Measurements from ENCODE around the gene UBL3.

The UBL3 gene, protein sequence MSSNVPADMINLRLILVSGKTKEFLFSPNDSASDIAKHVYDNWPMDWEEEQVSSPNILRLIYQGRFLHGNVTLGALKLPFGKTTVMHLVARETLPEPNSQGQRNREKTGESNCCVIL
- 44.5 to 144 (median 57.7) reads per million in 9 experiments for total RNA-seq

DNA sequence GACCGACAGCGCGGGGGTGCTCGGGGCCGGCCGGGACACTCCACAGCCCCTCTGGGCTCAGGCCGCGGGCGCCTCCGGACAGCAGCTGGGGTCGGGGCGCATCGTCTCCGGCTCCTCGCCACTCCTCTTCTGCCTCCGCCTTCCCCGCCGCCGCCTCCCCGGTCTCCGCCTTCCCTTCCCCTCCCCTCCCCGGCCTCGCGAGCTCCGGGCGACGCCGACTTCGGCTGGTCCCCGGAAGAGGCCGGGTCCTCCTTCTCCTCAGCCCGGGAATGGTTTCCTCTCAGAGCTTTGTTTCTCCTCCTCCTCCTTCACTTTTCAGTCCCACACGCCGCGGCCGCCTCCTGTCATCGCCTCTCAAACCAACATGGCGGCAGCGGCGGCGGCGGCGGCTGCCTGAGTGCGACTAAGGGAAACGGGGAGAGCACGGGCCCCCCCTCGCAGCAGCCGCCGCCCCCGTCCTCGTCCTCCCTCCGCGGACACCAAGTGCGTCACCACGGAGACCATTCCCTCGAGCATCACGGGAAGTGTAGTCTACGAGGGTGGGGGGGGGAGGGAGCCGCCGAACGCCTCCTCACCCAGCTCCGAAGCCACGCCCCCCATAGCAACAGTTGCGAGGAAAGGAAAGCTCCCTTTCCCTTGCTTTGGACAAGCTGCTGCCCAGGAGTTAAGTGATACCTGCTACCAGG, at the start of gene UBL3:
Gene UBL3, minus strand, starts transcription at position 405 of the 686 bp plus-strand sequence. CDS start 1,079 bp downstream, outside the sequence.
- peak; percentile 90 to 91 (median 91) for DNase-seq
- H3K27ac Mint-ChIP-seq = peak within 1 kb of the TSS; percentile 96 to 99
- H3K36me3 Mint-ChIP-seq (ENCODE audit: insufficient read depth) = peaks cover 29% of the 10 kb centered on the region
- H3K4me3 Mint-ChIP-seq = peak within 1 kb of the TSS; percentile 93 to 95
- peaks cover 25% of the 10 kb centered on the region in 2 donors for H3K4me1 Mint-ChIP-seq (ENCODE audit: low read depth in 2 of 2)
- peak; percentile 90 for ATAC-seq (replicated peaks)
- no peaks in the 10 kb centered on the region for H3K9me3 Mint-ChIP-seq
- no peaks in the 10 kb centered on the region for H3K27me3 Mint-ChIP-seq

DNA sequence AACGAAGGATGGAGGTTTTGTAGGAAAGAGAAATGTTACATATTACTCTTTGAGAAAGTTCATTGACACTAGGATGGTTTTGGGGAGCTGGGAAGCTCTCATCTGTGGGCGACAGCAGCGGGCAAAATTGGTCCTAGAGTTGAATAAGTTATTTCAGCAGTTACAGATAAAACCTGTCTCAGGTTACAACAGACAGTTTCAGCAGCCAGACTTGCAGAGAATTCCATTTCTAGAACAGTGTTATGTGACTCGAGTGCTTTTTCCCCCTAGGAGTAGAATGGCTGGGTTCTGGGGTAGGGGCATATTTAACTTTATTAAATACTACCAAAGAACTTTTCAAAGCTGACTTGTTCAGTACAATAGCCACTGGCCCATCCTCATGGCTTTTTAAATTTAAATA, 46.7 kb upstream of the UBL3 start:
- Mint-ChIP-seq H3K27me3 (no peaks in the 10 kb centered on the region), H3K36me3 (ENCODE audit: insufficient read depth) (peaks cover under 1% of the 10 kb centered on the region), H3K27ac (no peak overlapping the region), H3K9me3 (no peaks in the 10 kb centered on the region), H3K4me3 (no peak overlapping the region), H3K4me1 (ENCODE audit: low read depth in 2 of 2) (peaks cover 14 to 17% of the 10 kb centered on the region in 2 donors)
- no peak for DNase-seq
- ATAC-seq (replicated peaks) = no peak

DNA sequence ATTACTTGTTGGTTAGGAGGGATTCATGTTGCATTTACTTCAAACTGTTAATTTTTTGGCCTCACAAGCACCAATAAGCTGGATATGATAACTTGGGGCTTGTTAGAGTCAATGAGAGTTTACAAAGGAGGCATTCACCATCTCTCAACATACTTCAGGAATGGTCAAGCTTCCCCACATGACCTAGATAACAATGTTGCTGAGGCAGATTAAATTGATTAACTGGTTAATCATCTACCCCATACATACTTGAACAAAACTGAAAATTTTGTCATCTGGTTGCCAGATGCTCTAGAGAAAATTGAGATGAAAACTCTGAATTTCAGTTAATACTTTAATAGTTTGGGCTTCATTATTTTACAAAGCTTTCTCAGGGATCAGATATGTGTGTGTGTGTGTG, 43.0 kb upstream of the UBL3 start:
- peaks cover 6% of the 10 kb centered on the region in 2 donors for H3K4me1 Mint-ChIP-seq (ENCODE audit: low read depth in 2 of 2)
- no peaks in the 10 kb centered on the region for H3K36me3 Mint-ChIP-seq (ENCODE audit: insufficient read depth)
- no peak for ATAC-seq (replicated peaks)
- no peaks in the 10 kb centered on the region for H3K9me3 Mint-ChIP-seq
- no peak overlapping the region for H3K4me3 Mint-ChIP-seq
- no peaks in the 10 kb centered on the region for H3K27me3 Mint-ChIP-seq
- DNase-seq = no peak
- peak overlapping the region in 1 of 2 donors; percentile 26 for H3K27ac Mint-ChIP-seq

DNA sequence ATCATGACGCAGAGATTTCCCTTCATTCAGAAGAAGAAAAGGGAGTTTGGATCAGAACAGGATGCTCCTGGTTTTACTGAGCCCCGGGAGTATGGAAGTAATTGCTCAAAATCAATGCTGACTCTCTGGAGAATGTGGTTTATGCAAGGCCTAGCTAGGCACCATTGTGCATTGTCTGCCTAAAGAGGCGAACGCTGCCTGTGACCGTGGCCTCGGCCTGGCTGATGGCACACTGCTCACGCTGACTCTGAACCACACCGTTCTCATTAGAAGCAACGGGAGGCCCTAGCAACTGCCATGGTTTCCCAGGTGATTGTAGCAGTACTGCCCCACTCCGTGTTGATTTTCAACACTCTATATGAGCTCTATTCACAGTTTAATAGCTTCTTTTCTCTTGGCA, 41.7 kb upstream of the UBL3 start:
- peaks cover 6 to 9% of the 10 kb centered on the region in 2 donors for H3K4me1 Mint-ChIP-seq (ENCODE audit: low read depth in 2 of 2)

DNA sequence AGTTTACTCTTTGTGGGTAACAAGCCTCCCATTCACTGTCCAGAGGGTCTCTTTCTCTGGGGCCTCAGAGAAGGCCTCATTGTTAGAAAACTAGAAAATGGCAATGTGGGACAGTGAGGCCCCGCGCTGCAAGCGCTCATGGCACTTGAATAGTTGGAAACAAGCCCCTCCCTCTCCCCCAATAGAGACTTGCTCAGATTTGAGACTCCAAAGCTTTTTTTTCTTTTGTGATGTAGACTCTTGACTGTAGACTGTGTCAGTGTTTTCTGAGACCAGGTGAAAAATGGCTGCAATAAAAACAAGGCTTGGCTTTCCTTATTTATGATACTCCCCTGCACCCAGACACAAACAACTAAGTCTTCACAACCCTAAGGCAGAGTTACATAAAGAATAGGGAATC, 38.7 kb upstream of the UBL3 start:
- H3K4me1 Mint-ChIP-seq (ENCODE audit: low read depth in 2 of 2) = peaks cover 6 to 13% of the 10 kb centered on the region in 2 donors
- no peak overlapping the region for H3K4me3 Mint-ChIP-seq
- no peaks in the 10 kb centered on the region for H3K9me3 Mint-ChIP-seq
- no peak for ATAC-seq (replicated peaks)
- no peak for DNase-seq
- H3K27me3 Mint-ChIP-seq = no peaks in the 10 kb centered on the region
- H3K36me3 Mint-ChIP-seq (ENCODE audit: insufficient read depth) = no peaks in the 10 kb centered on the region
- H3K27ac Mint-ChIP-seq = no peak overlapping the region

More for the DNA sequence above, 41.7 kb upstream of the UBL3 start:
- no peak for ATAC-seq (replicated peaks)
- H3K4me3 Mint-ChIP-seq = no peak overlapping the region
- no peaks in the 10 kb centered on the region for H3K36me3 Mint-ChIP-seq (ENCODE audit: insufficient read depth)
- H3K27me3 Mint-ChIP-seq = no peaks in the 10 kb centered on the region
- H3K27ac Mint-ChIP-seq = no peak overlapping the region
- no peaks in the 10 kb centered on the region for H3K9me3 Mint-ChIP-seq
- DNase-seq = no peak

DNA sequence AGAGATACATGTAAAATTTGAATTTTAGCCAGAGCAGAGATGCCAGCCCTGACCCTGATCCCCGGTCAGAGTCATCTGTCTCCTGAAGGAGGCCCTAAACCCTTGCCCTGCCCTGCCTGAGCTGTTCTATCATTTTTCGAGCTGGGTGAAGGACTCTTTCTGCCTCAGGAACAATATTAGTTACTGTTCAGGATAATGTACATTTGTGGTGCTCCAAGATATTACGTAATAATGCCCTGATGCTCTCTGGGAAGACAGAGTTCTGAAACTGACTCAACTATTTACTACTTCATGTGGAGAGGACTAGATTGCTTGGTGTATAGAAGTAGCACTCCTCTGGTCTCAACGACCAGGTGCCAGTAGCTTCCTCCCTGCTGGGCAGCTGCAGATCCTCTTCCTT, 37.9 kb upstream of the UBL3 start:
- H3K4me1 Mint-ChIP-seq (ENCODE audit: low read depth in 2 of 2) = peaks cover 5 to 12% of the 10 kb centered on the region in 2 donors
- no peak overlapping the region for H3K27ac Mint-ChIP-seq
- no peaks in the 10 kb centered on the region for H3K9me3 Mint-ChIP-seq
- no peaks in the 10 kb centered on the region for H3K27me3 Mint-ChIP-seq
- DNase-seq (no peak), ATAC-seq (replicated peaks) (no peak)
- H3K36me3 Mint-ChIP-seq (ENCODE audit: insufficient read depth) = no peaks in the 10 kb centered on the region
- no peak overlapping the region for H3K4me3 Mint-ChIP-seq

DNA sequence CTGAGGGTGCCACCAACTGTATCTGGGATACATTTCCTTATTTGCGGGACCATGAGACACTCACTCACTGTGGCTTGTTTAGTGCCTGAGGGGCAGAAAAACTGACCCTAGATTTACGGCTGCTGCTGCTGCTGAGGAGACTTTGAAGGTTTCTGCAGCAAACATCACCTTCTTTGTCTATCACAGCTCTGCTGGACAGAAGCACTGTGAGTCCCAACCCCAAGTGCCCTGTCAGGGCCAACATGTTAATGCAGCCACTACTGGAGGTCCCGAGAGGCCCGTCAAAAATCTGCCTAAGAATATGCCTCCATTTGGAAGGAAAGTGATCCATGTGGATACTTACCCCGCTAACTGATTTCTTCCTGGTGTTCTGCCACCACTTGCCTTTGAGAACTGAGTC, 37.3 kb upstream of the UBL3 start:
- H3K36me3 Mint-ChIP-seq (ENCODE audit: insufficient read depth) = no peaks in the 10 kb centered on the region
- H3K4me3 Mint-ChIP-seq = no peak overlapping the region
- no peaks in the 10 kb centered on the region for H3K27me3 Mint-ChIP-seq
- no peak overlapping the region for H3K27ac Mint-ChIP-seq
- DNase-seq (no peak), ATAC-seq (replicated peaks) (no peak)
- no peaks in the 10 kb centered on the region for H3K9me3 Mint-ChIP-seq
- peaks cover 5 to 12% of the 10 kb centered on the region in 2 donors for H3K4me1 Mint-ChIP-seq (ENCODE audit: low read depth in 2 of 2)

DNA sequence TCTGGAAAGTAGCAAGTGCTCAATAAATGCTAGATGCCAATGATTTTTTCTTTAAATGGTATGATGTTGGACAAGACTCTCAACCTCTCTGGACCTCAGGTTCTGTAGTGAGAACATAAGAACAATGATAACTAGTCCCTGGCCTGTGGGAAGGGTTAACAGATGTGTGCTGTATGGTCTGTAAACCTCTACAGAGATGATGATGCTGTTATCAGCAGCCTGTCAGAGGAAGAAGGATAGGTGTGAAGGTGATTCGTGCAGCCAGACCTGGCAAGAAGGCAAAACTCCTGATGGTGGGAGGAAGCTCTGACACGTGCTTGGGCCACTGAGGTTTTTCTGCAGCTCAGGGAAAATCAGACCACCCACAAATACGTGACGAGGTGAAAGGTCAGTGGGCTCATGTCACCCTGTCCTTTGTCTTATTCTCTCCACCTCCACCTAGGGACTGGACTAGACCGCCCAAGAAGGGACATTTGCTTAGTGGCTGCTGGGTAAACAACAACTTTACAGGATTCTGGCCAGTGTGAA, 36.7 kb upstream of the UBL3 start:
- no peak for DNase-seq
- peak overlapping the region in 1 of 2 donors; percentile 4 for H3K27ac Mint-ChIP-seq
- H3K36me3 Mint-ChIP-seq (ENCODE audit: insufficient read depth) = no peaks in the 10 kb centered on the region
- H3K9me3 Mint-ChIP-seq = no peaks in the 10 kb centered on the region
- H3K27me3 Mint-ChIP-seq = no peaks in the 10 kb centered on the region
- peaks cover 5 to 12% of the 10 kb centered on the region in 2 donors for H3K4me1 Mint-ChIP-seq (ENCODE audit: low read depth in 2 of 2)
- ATAC-seq (replicated peaks) = no peak
- no peak overlapping the region for H3K4me3 Mint-ChIP-seq

DNA sequence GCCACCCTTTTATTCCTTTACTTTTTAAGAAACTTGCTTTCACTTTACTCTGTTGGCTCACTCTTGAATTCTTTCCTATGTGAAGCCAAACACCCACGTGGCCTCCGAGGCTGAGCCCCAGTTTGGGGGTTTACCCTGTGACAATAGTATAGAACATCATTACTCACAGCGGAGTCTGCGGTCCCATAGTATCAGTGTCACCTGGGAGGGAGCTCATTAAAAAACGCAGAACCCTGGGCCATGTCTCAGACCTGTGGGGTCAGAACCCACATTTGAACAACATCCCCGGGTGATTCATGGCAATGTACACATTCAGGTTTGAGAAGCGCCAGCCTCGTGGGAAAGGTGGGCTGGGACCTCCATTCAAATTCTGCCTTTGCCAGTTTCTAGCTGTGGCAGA, 36.0 kb upstream of the UBL3 start:
- H3K4me3 Mint-ChIP-seq = peak overlapping the region in 1 of 2 donors; percentile 34
- peaks cover 5 to 12% of the 10 kb centered on the region in 2 donors for H3K4me1 Mint-ChIP-seq (ENCODE audit: low read depth in 2 of 2)
- no peaks in the 10 kb centered on the region for H3K36me3 Mint-ChIP-seq (ENCODE audit: insufficient read depth)
- H3K9me3 Mint-ChIP-seq = no peaks in the 10 kb centered on the region
- ATAC-seq (replicated peaks) (peak; percentile 89), DNase-seq (peak in 1 of 3 experiments; percentile 9)
- H3K27me3 Mint-ChIP-seq = no peaks in the 10 kb centered on the region
- H3K27ac Mint-ChIP-seq = peak overlapping the region in 1 of 2 donors; percentile 63

DNA sequence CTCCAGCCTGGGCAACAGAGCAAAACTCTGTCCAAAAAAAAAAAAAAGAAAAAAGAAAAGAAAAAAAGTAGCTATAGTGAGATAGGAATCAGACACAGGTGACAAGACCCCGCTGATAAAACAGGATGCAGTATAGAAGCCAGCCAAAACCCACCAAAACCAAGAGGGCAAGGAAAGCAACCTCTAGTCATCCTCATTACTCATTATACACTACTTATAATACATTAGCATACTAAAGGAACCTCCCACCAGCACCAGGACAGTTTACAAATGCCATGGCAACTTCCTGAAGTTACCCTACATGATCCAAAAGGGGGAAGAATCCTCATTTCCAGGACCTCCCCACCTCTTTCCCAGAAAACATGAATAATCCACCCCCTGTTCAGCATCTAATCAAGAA, 35.6 kb upstream of the UBL3 start:
- peak overlapping the region in 1 of 2 donors; percentile 34 for H3K4me3 Mint-ChIP-seq
- no peaks in the 10 kb centered on the region for H3K9me3 Mint-ChIP-seq
- peaks cover 5 to 12% of the 10 kb centered on the region in 2 donors for H3K4me1 Mint-ChIP-seq (ENCODE audit: low read depth in 2 of 2)
- no peaks in the 10 kb centered on the region for H3K36me3 Mint-ChIP-seq (ENCODE audit: insufficient read depth)
- no peaks in the 10 kb centered on the region for H3K27me3 Mint-ChIP-seq
- DNase-seq (no peak), ATAC-seq (replicated peaks) (peak; percentile 33)
- peak overlapping the region; percentile 1 to 63 for H3K27ac Mint-ChIP-seq

DNA sequence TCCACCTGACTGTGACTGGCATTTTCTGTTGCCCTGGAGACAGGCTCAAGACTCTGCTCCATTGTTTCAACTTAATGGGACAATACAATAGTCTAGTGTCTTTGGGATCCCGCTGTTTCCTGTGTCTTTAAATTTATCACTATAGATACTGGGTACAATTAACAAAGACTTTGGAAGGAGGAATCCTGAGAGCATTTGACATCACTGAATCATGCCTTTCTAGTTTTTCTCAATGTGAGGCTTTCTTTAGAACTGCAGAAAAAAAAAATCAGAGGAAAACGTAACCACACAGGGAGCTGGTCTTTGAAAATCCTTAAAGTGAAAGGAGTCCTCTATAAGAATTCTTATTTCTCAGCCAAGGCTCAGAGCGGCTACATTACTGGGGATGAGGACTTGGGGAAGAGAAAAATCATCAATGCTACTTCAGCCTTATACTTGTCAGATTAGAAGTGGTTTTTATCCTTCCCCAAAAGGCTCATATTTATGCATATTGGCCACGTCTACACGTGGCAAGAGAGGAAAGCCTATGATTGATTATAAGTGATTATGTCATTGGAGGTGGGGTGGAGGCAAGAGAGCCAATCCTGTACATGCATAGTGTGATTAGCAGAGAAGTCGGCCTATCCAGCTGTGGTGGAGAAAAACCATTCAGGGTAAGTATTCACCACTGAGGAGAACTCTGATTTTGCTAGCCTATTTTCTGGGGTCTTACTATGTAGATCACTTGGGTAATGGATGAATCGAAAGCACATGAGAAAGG, 34.4 kb upstream of the UBL3 start:
- H3K27me3 Mint-ChIP-seq = peaks cover 0 to 7% of the 10 kb centered on the region in 2 donors
- ATAC-seq (replicated peaks) (no peak), DNase-seq (no peak)
- H3K4me1 Mint-ChIP-seq (ENCODE audit: low read depth in 2 of 2) = peaks cover 5 to 12% of the 10 kb centered on the region in 2 donors
- H3K36me3 Mint-ChIP-seq (ENCODE audit: insufficient read depth) = no peaks in the 10 kb centered on the region
- no peak overlapping the region for H3K4me3 Mint-ChIP-seq
- no peaks in the 10 kb centered on the region for H3K9me3 Mint-ChIP-seq
- peak overlapping the region; percentile 1 to 63 for H3K27ac Mint-ChIP-seq

DNA sequence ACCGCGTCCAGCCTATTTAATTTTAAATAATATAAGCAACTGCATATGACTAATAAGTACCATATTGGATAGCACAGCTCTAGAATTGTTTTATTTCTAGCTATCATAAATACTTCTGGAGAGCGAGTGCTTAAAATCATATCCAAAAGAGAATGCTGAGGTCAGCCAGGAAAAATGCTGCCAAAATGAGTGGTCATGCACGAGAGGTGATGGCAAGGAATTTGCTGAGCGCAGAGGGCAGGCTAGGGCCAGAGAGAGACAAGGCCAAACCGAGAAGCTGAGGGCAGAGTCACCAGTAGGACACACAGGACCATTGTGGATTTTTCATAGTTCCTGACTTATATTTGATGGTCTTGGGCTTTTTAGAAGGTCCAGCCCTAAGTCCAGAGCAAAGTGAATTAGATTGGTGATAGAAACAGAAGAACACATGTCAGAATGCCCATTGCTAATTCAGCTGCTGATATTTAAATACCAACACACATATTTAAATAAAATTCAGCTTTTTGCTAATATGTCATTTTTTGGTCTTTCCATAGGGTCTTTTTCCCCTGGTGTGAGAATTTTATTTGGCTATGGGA, 33.6 kb upstream of the UBL3 start:
- Mint-ChIP-seq H3K27ac (no peak overlapping the region), H3K4me1 (ENCODE audit: low read depth in 2 of 2) (peaks cover 5 to 12% of the 10 kb centered on the region in 2 donors), H3K36me3 (ENCODE audit: insufficient read depth) (no peaks in the 10 kb centered on the region), H3K9me3 (no peaks in the 10 kb centered on the region), H3K4me3 (no peak overlapping the region), H3K27me3 (peaks cover 0 to 11% of the 10 kb centered on the region in 2 donors)
- DNase-seq = no peak
- no peak for ATAC-seq (replicated peaks)

DNA sequence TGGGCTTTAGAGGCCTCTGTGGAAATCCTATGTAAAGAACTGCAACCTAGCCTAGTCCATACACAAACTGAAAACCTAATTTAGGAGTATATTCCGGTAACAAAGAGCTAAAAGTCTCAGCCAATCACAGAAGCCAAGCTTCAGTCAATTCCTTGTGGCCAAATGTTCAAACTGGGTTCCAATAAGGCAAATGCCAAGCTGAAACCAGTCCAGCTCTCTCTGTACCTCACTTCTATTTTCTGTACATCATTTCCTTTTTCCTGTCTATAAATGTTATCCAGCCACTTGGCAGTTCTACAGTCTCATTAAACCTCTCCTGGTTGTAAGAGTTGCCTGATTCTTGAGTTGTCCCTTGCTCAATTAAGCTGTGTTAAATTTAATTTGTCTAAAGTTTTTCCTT, 31.7 kb upstream of the UBL3 start:
- no peaks in the 10 kb centered on the region for H3K9me3 Mint-ChIP-seq
- ATAC-seq (replicated peaks) (no peak), DNase-seq (no peak)
- no peak overlapping the region for H3K27ac Mint-ChIP-seq
- no peaks in the 10 kb centered on the region for H3K36me3 Mint-ChIP-seq (ENCODE audit: insufficient read depth)
- no peak overlapping the region for H3K4me3 Mint-ChIP-seq
- peaks cover 5 to 8% of the 10 kb centered on the region in 2 donors for H3K4me1 Mint-ChIP-seq (ENCODE audit: low read depth in 2 of 2)
- H3K27me3 Mint-ChIP-seq = peaks cover 11 to 29% of the 10 kb centered on the region in 2 donors
